Stimulated activated CD8-positive, alpha-beta memory T cell treated with anti-CD3 and anti-CD28 coated beads, Interleukin-4, amount 100 ng/mL, for 4 hours (primary cell): ENCODE measurements around the gene TMEM50A.
"Not testable (repeated sequence)": the region's sequence is repeated elsewhere in the genome, so short reads cannot be mapped to it uniquely, and the experiment has no call there.

ENCODE experiments used
- DNase-seq, 2 donors: peaks; one replicate each; pipeline ENCODE4 v3.0.0-alpha.2; 2020; ENCODE audit warnings: low read depth in 2 of 2, low spot score in 1 of 2

Gene TMEM50A

DNA sequence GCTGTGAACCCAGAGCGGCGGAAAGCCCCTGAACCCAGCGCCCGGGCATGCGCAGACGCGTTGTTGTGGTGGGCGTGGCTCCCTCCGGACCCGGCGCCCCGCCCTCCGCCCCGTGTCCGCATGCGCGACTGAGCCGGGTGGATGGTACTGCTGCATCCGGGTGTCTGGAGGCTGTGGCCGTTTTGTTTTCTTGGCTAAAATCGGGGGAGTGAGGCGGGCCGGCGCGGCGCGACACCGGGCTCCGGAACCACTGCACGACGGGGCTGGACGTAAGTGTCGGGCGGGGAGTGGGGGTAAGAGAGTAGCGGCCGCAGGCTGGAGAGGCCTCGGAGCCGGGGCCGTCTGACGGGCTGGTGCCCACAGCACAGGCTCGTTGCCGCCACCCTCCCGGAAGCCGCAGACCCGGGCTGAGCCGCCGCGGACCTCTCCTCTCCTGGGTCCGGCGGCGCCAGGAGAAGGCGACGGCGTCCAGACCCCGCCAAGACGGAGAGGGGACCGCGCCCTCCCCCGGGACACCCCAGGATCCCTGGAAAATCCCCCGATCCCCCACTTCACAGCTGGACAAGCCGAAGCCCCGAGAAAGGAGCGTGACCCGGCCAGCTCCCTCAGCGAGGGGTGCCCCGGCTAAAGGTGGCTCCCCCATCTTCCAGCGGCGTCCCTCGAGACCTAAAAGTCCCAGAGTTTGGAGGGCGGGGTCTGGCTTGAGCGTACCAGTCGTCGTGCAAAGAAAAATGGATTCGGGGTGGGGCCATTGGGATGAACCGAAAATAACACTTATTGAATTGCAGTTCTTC is at the start of gene TMEM50A:
TMEM50A (plus strand) TSS at position 147 of the 794 bp plus-strand sequence. CDS start 2,153 bp downstream, outside the sequence.
- peak; percentile 77 to 82 for DNase-seq

DNA sequence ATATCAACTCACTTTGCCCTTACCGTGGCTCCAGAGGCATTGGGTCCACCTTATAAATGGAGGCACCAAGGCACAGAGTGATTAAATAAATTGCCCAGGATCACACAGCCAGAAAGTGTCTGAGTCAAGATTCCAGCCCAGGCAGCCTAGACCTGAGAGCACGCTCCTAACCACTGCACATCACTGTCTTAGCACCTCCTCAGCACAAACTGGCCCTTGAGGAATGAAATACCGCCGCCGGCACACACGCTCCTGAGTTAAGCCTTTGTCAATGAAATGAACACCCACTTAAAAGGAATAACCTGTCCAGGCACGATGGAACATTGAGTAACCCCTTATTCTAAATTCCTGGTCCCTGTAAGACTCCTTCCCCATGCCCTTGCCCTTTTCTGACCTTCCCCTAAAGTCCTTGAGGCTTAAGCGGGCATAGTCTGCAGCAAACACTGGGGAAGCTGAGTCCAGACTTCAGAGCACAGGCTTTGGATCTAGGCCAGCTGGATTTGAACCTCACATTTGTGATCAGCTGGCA is 49.5 kb upstream of the TMEM50A start:
- DNase-seq, result not testable (repeated sequence)

DNA sequence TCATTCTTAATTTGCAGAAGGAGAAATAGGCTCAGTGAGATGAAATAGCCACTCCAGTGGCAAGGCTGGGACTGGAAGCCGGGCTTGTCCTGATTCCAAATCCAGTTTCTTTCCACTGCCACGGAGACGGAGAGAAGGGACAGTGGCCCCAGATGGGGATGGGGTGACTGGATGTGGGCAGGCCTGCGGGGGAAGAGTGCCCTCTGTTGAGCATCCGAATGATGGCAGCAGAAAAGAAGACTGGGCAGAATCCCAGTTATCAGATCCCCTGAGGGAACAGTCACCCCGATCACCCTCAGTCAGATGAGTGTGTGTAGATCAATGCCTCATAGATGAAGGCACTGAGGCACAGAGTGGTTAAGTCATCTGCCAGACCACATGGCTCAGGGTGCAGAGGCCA is 48.1 kb upstream of the TMEM50A start:
- DNase-seq, result not testable (repeated sequence)

DNA sequence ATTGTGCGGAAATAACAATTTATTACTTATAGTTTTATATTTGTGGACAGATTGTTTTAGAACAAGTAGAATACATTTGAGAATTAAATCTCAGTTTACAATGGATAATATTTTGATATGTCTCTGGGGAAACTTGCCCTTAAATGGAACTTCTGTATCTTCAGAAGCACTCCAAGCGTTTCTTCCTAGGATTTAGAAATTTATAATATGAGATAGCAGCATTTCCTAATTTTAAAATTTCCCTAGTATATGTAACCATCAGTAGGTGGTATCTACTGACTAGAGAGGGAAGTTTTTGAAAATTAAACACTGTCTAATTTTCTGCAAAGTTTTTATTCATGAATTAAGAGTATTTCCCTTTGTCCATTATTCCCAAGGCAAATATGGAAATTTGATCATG is 44.7 kb upstream of the TMEM50A start:
- DNase-seq, result not testable (repeated sequence)

DNA sequence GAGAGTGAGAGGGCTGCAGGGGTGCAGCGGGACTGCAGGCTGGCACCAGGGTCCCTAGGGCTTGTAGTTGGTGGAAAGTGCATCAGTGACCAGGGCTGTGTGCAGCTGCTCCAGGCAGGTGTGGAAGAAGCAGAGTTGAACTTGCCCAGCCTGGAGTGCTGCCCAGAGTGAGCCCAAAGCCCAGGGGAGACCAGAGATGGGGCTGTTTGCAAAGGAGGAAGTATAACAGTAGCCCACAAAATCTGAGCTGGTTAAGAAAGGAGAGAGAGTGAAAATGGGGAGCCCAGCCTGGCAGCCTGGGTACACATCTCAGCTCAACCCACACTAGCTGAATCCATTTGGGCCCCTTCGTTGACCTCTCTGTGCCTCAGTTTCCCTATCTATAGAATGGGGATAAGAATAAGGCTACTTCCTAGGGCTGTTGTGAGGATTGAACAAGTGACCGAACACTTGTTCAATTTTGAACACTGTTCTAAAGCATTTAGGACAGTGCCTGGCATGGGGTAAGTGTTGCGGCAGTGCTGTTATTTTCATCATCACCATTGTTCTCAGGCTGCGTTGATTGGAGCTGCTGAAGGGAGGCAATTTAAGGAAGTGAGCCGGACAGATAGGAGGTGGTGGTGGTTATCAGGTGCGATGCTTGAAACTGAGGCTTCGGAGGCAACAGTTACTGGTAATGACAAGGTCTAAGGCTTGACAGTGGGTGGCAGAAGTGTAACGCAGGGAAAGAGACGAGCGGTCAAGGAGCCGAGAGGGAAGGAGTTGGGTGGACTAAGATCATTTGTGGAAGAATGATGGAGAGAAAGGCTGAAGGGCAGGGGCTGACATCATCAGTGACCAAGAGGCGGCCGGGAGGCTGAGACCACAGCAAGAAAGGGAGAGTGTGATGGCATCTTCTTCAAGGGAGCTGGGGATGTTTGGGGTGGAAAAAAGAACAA is 43.0 kb upstream of the TMEM50A start:
- not testable (repeated sequence) for DNase-seq

DNA sequence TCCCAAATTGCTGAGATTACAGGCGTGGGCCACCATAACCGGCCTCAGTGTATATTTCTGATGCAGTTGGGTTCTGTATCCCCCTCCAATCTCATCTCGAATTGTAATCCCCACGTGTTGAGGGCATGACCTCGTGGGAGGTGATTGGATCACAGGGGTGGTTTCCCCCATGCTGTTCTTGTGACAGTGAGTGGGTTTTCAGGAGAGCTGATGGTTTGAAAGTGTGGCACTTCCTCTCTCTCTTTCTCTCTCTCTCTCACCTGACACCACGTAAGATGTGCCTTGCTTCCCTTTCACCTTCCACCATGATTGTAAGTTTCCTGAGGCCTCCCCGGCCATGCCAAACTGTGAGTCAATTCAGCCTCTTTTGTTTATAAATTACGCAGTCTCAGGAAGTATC is 41.6 kb upstream of the TMEM50A start:
- DNase-seq, result not testable (repeated sequence)

DNA sequence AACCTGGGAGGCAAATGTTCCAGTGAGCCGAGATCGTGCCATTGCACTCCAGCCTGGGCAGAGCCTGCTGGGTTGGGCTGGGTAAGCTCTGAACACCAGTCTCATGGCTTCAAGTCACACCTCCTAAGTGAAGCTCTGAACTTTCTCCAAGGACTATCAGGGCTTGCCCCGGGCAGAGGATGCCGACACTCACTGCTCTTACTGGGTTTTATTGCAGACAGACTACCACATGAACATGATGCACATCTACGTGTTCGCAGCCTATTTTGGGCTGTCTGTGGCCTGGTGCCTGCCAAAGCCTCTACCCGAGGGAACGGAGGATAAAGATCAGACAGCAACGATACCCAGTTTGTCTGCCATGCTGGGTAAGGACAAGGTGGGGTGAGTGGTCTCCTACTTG is 37.4 kb upstream of the TMEM50A start:
- DNase-seq, result not testable (repeated sequence)

DNA sequence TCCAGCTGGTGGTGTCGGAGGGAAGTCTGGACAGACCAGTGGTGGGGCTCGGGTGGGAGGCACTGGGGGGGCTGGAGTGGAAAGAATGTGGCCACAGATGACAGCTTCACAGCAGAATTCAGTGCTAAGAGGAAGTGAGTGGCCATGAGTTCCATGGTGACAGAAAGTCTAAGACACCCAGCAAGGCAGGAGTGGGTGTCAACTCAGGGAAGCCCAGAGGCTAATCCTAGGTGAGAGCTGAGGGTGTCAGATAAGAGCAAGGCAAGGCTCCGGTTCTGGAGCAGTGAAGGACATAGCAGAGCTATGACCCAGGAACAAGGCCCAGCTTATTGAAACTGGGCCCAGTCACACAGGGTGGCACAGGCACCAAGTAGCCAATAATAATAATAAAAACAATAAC is 35.8 kb upstream of the TMEM50A start:
- not testable (repeated sequence) for DNase-seq

DNA sequence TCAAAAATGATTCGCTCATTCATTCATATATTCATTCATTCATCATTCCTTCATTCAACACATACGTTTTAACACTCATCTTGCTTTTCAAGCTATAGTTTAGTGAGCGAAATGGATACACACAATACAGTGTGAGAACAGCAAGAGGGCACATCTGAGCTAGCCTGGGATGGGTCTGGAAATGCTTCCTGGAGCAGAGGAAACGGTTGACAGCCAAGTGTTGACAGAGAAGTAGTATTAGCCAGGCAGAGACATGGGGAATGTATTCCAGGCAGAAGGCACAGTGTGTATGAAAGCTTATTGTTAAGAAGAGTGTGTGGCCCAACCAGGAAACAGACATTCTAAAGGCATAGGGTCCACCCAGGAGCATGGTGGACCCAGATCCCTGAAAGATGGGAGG is 33.2 kb upstream of the TMEM50A start:
- not testable (repeated sequence) for DNase-seq

DNA sequence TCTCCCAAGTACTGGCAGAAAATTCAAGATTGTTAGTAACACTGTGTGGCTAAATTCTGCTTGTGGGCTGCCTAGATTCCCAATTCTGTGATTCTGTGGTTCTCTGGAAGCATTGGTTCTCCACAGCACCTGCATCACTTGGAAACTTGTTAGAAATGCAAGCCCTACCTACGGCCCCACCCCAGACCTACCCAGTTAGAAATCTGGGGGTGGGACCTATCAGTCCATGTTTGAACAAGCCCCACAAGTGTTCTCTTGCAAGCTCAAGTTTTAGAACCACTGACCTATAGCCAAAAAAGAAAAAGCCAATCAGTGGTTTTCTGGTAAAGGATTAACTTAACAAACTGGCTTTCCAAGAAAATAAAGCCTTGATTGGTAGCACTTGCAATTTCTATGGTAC is 30.0 kb upstream of the TMEM50A start:
- DNase-seq, result not testable (repeated sequence)

DNA sequence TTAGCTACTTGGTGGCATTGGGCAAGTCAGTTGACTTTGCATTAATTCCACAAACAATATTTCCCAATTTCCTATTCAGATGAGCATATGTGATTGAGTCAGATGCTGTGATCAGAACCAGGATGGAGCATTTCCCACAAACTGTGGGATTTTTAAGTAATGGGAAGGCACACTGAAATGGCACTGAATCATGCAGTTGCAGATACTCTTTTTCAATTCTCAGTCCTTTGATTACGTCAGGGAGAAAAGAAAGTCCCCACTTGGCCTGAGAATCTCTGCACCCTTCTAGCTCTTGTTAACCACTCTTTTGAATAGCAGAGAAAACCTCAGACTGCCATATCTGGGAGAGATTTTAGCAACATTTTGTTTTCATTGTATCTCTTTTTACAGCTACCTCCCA is 29.0 kb upstream of the TMEM50A start:
- DNase-seq, result not testable (repeated sequence)

DNA sequence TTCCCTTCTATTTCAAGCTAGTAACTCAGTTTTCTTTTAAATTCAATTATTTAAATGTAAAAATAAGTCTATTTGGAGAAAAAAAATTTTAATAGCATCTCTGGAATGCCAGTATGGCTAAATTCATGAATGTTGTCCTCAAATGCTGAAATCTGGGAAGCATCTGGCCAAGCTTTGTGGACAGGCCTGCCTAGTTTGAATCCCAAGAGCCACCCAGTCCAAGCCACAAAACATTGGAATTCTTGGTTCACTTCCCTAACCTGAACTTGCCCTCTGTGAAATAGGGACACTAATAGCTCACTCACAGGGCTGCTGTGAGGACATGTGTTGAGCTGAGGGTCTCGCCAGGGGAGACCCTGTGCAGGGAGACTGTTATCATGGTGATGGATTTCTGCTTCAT is 28.6 kb upstream of the TMEM50A start:
- DNase-seq, result not testable (repeated sequence)

DNA sequence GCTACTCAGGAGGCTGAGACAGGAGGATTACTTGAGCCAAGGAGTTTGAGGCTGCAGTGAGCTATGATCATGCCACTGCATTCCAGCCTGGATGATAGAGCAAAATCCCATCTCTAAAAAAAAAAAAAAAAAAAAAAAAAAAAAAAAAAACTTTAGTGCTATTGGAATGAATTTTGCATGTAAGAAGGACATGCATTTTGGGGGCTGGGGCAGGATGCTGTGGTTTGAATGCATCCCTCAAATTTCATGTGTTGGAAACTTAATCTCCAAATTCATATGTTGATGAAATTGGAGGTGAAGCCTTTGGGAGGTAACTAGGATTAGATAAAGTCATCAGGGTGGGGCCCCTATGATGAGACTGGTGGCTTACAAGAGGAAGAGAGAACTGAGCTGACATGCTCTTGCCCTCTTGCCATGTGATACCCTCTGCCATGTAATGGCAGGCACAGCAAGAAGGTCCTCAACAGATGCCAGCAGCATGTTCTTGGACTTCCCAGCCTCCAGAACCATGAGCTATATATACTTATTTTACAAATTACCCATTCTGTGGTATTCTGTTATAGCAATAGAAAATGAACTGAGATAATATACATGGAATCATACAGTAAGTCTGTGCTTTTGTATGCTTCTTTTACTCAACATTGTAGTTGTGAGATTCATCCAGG is 25.2 kb upstream of the TMEM50A start:
- DNase-seq, result not testable (repeated sequence)

DNA sequence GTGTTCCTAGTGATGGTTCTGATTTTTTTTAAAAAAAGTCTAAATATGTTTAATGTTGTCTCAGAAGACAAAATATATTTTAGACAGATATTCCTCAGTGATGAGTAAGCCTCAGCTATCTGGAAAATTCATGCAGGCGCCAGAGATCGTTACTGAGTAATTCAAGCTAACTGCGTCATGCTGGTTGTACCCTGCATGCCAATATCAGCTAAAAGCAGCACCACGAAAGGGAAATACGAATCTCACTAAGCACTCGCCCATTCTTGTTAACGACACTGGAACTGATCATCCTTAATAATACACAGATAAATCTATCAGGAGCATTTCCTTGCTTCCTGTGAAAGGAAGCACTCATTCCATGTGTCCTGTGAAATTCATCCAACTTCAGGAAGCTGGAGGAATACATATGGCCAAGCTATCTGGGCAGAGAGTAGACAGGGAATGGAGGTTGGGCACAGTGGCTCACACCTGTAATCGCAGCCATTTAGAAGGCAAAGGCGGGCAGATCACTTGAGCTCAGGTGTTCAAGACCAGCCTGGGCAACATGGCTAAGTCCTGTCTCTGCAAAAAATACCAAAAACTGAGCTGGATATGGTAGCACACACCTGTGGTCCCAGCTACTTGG is 17.7 kb upstream of the TMEM50A start:
- not testable (repeated sequence) for DNase-seq

DNA sequence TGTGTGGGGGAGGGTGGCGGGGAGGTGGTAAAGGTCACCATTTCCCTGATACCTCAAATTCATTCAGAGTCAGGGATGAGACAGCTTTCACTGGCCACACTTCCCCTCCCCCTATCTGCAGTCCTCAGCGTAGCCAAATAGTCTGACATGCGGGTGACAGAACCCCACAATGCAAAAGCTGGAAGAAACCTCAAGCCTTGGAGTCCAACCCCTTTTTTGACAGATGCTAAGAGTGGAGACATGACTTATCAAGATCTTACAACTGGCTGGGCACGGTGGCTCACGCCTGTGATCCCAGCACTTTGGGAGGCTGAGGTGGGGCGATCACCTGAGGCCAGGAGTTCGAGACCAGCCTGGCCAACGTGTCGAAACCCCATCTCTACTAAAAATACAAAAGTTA is 16.0 kb upstream of the TMEM50A start:
- DNase-seq, result not testable (repeated sequence)

DNA sequence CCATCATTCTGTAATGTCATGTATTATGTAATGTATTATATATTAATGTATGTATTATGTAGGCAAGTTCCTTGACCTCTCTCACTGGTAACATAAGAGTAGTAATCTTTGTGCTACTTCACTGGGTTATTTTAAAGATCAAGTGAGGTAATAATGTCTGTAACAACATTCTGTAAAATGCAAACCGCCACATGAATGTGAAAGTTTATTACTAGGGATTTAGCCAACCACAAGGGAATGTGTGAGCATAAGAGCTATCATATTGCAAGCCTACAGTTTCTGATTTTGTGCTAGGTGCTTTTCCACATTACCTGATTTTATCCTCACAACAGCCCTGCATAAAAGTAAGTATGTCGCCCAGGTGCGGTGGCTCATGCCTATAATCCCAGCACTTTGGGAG is 13.7 kb upstream of the TMEM50A start:
- not testable (repeated sequence) for DNase-seq

DNA sequence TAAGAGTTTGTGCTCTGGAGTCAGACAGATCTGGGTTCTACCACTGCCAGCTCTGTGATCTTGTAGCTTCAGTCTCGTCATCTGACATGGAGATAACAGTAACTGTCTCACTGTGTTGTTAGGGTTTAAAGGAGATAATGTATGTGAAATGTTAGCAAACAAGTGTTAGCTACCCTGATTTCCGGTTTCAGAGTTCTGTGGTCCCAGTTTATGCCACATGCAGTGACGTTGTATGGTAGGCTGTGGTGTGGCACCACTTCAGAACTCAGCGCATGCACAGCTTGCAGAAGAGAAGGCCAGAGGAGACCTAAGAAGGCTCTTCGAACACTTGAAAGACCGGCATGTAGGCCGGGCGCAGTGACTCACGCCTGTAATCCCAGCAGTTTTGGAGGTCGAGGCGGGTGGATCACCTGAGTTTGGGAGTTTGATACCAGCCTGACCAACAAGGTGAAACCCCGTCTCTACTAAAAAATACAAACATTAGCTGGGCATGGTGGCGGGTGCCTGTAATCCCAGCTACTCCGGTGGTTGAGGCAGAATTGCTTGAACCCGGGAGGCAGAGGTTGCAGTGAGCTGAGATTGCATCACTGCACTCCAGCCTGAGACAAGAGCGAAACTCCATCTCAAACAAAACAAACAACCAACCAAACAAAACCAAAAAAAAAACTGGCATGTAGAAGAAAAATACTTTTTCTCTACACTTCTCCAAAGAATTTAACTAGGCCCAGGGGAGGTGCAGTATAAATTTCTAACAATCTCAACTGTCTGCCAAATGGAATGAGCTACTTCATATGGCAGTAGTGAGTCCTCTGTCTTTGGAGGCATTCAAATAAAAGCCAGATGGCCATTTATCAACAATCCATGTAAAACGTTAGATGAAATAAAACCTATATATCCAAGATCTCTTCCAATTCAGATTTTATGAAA is 10.0 kb upstream of the TMEM50A start:
- not testable (repeated sequence) for DNase-seq

DNA sequence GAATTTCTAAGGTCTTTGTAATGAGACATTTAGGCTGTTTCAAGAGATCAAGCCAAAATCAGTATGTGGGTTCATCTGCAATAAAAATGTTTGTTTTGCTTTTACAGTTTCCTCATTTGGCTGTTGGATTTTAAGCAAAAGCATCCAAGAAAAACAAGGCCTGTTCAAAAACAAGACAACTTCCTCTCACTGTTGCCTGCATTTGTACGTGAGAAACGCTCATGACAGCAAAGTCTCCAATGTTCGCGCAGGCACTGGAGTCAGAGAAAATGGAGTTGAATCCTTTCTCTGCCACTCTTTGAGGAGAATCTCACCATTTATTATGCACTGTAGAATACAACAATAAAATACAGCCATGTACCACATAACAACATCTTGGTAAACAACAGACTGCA is 9.3 kb upstream of the TMEM50A start:
- DNase-seq, result not testable (repeated sequence)

DNA sequence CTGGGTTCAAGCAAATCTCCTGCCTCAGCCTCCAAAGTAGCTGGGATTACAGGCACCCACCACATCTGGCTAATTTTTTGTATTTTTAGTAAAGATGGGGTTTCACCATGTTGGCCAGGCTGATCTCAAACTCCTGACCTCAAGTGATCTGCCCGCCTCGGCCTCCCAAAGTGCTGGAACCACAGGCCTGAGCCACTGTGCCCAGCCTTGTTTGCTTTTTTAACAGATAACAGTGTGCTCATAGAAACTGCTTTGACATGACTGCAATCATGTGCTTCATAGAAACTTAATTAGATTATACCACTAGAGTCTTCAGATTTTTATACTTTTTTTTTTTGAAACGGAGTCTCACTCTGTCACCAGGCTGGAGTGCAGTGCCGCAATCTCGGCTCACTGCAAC is 8.8 kb upstream of the TMEM50A start:
- not testable (repeated sequence) for DNase-seq
